Measurements from ENCODE around the gene CDK6. TPM values are rescaled to one million over a fixed set of nuclear protein-coding genes. Genes with fewer than 3 reads are reported as not detected.

The CDK6 gene
- total and polyA plus RNA-seq, 2 of the 8 experiments (the other 6 are each of a cell fraction or from before 2014, with no cell fraction given) = 5.9 to 18.9 TPM

- Histone ChIP-seq H3K9me3 (ENCODE audit: insufficient read depth in 2 of 2, low read depth in 1 of 2, low read length in 1 of 2) (no peaks in the 10 kb centered on the region), H4K8ac (ENCODE audit: extremely low read depth, insufficient read depth, low read length) (no peak overlapping the region), H2BK12ac (ENCODE audit: low read depth, low read length) (no peak overlapping the region), H3K27ac (ENCODE audit: low read depth, low read length) (no peak overlapping the region), H2BK120ac (replicated peaks; ENCODE audit: low read depth, low read length) (no peak overlapping the region), H4K20me1 (replicated peaks in 1 of 2; ENCODE audit: control insufficient read depth in 1 of 2, insufficient read depth in 2 of 2, low read length in 2 of 2) (no peaks in the 10 kb centered on the region), H3K79me1 (ENCODE audit: low read depth, low read length) (no peaks in the 10 kb centered on the region), H3K4me2 (ENCODE audit: insufficient read depth in 1 of 2, low read depth in 2 of 2, low read length in 2 of 2) (no peak overlapping the region), H3K56ac (replicated peaks; ENCODE audit: insufficient read length, low read depth, low read length) (no peak overlapping the region), H4K91ac (replicated peaks; ENCODE audit: insufficient read length, low read length) (no peak overlapping the region), H2BK20ac (ENCODE audit: low read length) (no peak overlapping the region), H3K18ac (ENCODE audit: extremely low read depth, low read length) (no peak overlapping the region), H3K4ac (replicated peaks; ENCODE audit: insufficient read length, low read depth, low read length) (no peak overlapping the region), H3K4me3 (ENCODE audit: extremely low read depth in 1 of 4, insufficient read depth in 2 of 4, low read depth in 3 of 4, low read length in 4 of 4) (no peak overlapping the region), H2AK5ac (ENCODE audit: low read depth, low read length) (no peak overlapping the region), H2BK15ac (ENCODE audit: low read length) (no peak overlapping the region), H3K79me2 (ENCODE audit: control insufficient read depth in 1 of 2, insufficient read depth in 2 of 2, low read length in 2 of 2) (no peaks in the 10 kb centered on the region), H3K23me2 (ENCODE audit: low read depth, low read length) (peaks cover 9% of the 10 kb centered on the region), H4K5ac (ENCODE audit: insufficient read length, low read depth, low read length) (no peak overlapping the region), H3K9ac (replicated peaks in 1 of 4; ENCODE audit: extremely low read depth in 1 of 4, low read depth in 3 of 4, low read length in 3 of 4) (no peak overlapping the region; a peak in 1 of 7 replicates), H3K14ac (ENCODE audit: insufficient read length) (no peak overlapping the region), H3K36me3 (ENCODE audit: control insufficient read depth in 2 of 4, insufficient read depth in 4 of 4, low read length in 3 of 4) (no peaks in the 10 kb centered on the region), H3K23ac (ENCODE audit: insufficient read length) (no peak overlapping the region), H3K27me3 (replicated peaks in 1 of 4; ENCODE audit: control insufficient read depth in 3 of 4, extremely low read depth in 1 of 4, insufficient read depth in 3 of 4, low read length in 3 of 4) (no peaks in the 10 kb centered on the region), H2AFZ (ENCODE audit: low read length) (no peak overlapping the region), H2BK5ac (ENCODE audit: low read depth, low read length) (no peak overlapping the region), H3K4me1 (replicated peaks in 1 of 4; ENCODE audit: control insufficient read depth in 3 of 4, insufficient read depth in 4 of 4, low read length in 3 of 4) (peaks cover 0 to 6% (median 2%) of the 10 kb centered on the region in 4 experiments; a peak in 3 of 7 replicates)
- POLR2A ChIA-PET (ENCODE audit: partially characterized antibody) = no interaction called here
- 90% methylated on average over 12 of the region's 12 CpGs; no CpG with 5 or more reads in 1 of the 2 experiments for WGBS, 2 experiments (ENCODE audit: extremely low coverage in 1 of 2, insufficient coverage in 1 of 2, insufficient read length in 1 of 2, insufficient replicate concordance in 2 of 2, low coverage in 1 of 2, low lambda C conversion rate in 2 of 2, missing lambda C conversion rate in 1 of 2)
- CTCF ChIA-PET (ENCODE audit: partially characterized antibody) = interaction anchor here (0.6 to 3.1 kb wide), 6 partner anchors 70 to 182 kb away, joined by 3 to 12 read pairs (median 4); no protein-coding TSS in a partner anchor
- DNase-seq (ENCODE audit: low read depth in 1 of 2, low spot score in 2 of 2) (no peak), FAIRE-seq (no peak)
- TF ChIP-seq BRCA1 (IDR thresholded peaks at IDR 0.05; ENCODE audit: low read depth, low read length) = no peak
- TF ChIP-seq JUN (IDR thresholded peaks at IDR 0.05; ENCODE audit: low read depth, low read length) = no peak
- TF ChIP-seq KDM4A (IDR thresholded peaks at IDR 0.05; ENCODE audit: low read depth, low read length, severe bottlenecking) = no peak
- no peak for TF ChIP-seq BCL11A (IDR thresholded peaks at IDR 0.05; ENCODE audit: low read depth in 2 of 2, low read length in 2 of 2)
- no peak for TF ChIP-seq CHD1 (IDR thresholded peaks at IDR 0.05; ENCODE audit: low read depth, low read length)
- no peak for TF ChIP-seq SP1 (IDR thresholded peaks at IDR 0.05; ENCODE audit: low read depth, low read length)
- TF ChIP-seq SP4 (IDR thresholded peaks at IDR 0.05; ENCODE audit: low read length) = no peak
- no peak for TF ChIP-seq SP2 (IDR thresholded peaks at IDR 0.05; ENCODE audit: low read length)
- no peak for TF ChIP-seq MAX (IDR thresholded peaks at IDR 0.05)
- no peak for TF ChIP-seq SUZ12 (IDR thresholded peaks at IDR 0.05; ENCODE audit: low read length)
- TF ChIP-seq SIX5 (IDR thresholded peaks at IDR 0.05; ENCODE audit: low read depth, low read length) = no peak
- TF ChIP-seq RNF2 (IDR thresholded peaks at IDR 0.05; ENCODE audit: borderline replicate concordance, low read depth, low read length, missing control alignments, poor library complexity, severe bottlenecking) = no peak
- no peak for TF ChIP-seq SRF (IDR thresholded peaks at IDR 0.05; ENCODE audit: low read depth, low read length)
- TF ChIP-seq EZH2 (IDR thresholded peaks at IDR 0.05; ENCODE audit: low read depth, low read length, severe bottlenecking) = no peak
Measured at GRCh38 chr7:92698237-92698841, 138.0 kb downstream of the CDK6 start.

Measured in H1 (cell line).